ENCODE results near the gene ZNF672.

DNA sequence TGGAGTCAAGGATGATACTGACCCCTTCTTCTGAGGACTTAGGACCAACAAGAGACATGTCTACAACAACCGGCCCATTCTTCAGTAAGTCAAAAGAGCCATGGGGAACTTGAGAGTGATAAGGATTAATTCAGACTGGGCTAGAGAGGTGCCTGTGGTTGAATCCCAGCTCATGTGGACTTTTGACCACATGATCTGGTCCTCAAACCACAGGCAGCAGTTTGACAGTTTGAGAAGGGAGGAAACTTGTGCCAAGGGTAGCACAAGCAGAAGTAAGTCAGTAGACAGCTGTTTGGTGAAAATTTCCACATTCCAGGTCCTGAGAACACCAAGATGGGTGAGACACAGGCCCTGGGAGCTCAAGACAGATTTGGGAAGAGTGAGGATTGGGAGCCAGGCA, 32.1 kb upstream of the ZNF672 start:
- TF ChIP-seq, protein P1, sequence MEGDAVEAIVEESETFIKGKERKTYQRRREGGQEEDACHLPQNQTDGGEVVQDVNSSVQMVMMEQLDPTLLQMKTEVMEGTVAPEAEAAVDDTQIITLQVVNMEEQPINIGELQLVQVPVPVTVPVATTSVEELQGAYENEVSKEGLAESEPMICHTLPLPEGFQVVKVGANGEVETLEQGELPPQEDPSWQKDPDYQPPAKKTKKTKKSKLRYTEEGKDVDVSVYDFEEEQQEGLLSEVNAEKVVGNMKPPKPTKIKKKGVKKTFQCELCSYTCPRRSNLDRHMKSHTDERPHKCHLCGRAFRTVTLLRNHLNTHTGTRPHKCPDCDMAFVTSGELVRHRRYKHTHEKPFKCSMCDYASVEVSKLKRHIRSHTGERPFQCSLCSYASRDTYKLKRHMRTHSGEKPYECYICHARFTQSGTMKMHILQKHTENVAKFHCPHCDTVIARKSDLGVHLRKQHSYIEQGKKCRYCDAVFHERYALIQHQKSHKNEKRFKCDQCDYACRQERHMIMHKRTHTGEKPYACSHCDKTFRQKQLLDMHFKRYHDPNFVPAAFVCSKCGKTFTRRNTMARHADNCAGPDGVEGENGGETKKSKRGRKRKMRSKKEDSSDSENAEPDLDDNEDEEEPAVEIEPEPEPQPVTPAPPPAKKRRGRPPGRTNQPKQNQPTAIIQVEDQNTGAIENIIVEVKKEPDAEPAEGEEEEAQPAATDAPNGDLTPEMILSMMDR (IDR thresholded peaks at IDR 0.05; ENCODE audit: low read depth, low read length, missing input control): no peak
- TF ChIP-seq SP1 (IDR thresholded peaks at IDR 0.05): no peak
- no peak for TF ChIP-seq YY1 (IDR thresholded peaks at IDR 0.05)
- no peak for TF ChIP-seq RXRA (IDR thresholded peaks at IDR 0.05)
- no peak for TF ChIP-seq RAD21 (IDR thresholded peaks at IDR 0.05)
- TF ChIP-seq, protein P2, sequence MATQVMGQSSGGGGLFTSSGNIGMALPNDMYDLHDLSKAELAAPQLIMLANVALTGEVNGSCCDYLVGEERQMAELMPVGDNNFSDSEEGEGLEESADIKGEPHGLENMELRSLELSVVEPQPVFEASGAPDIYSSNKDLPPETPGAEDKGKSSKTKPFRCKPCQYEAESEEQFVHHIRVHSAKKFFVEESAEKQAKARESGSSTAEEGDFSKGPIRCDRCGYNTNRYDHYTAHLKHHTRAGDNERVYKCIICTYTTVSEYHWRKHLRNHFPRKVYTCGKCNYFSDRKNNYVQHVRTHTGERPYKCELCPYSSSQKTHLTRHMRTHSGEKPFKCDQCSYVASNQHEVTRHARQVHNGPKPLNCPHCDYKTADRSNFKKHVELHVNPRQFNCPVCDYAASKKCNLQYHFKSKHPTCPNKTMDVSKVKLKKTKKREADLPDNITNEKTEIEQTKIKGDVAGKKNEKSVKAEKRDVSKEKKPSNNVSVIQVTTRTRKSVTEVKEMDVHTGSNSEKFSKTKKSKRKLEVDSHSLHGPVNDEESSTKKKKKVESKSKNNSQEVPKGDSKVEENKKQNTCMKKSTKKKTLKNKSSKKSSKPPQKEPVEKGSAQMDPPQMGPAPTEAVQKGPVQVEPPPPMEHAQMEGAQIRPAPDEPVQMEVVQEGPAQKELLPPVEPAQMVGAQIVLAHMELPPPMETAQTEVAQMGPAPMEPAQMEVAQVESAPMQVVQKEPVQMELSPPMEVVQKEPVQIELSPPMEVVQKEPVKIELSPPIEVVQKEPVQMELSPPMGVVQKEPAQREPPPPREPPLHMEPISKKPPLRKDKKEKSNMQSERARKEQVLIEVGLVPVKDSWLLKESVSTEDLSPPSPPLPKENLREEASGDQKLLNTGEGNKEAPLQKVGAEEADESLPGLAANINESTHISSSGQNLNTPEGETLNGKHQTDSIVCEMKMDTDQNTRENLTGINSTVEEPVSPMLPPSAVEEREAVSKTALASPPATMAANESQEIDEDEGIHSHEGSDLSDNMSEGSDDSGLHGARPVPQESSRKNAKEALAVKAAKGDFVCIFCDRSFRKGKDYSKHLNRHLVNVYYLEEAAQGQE (IDR thresholded peaks at IDR 0.05): no peak

All from liver (tissue), 3 donors.